GM23248 (cell line): ENCODE measurements around the gene RBP3. TPM values are rescaled to one million over a fixed set of nuclear protein-coding genes. Genes with fewer than 3 reads are reported as not detected.

ENCODE experiments used
- DNase-seq: peaks from one replicate; pipeline ENCODE4 v3.0.0-alpha.2; 2015
- H2AFZ ChIP-seq: fragments of 200-600 bp; sonication (generic); 2 replicates; pipeline ENCODE4 v1.6.1; 2016; ENCODE audit warnings: antibody characterized with exemption
- H3F3A ChIP-seq: fragments of 200-600 bp; sonication (generic); 2 replicates; pipeline ENCODE4 v1.6.1; 2016; ENCODE audit warnings: mild to moderate bottlenecking, antibody characterized with exemption, mixed run types; ENCODE audit not compliant: insufficient read depth
- H3K27ac ChIP-seq: fragments of 200-600 bp; sonication (generic); 2 replicates; pipeline ENCODE4 v1.5.1; 2016; ENCODE audit warnings: mild to moderate bottlenecking
- H3K27me3 ChIP-seq: fragments of 200-600 bp; sonication (generic); replicated peaks from 2 replicates; pipeline ENCODE4 v1.6.1; 2016; ENCODE audit warnings: mild to moderate bottlenecking; ENCODE audit not compliant: insufficient read depth
- H3K36me3 ChIP-seq: fragments of 200-600 bp; sonication (generic); 2 replicates; pipeline ENCODE4 v1.6.1; 2016; ENCODE audit warnings: low read depth, mild to moderate bottlenecking
- H3K4me1 ChIP-seq: fragments of 200-600 bp; sonication (generic); 2 replicates; pipeline ENCODE4 v1.6.1; 2016; ENCODE audit warnings: mild to moderate bottlenecking; ENCODE audit not compliant: insufficient read depth
- H3K4me2 ChIP-seq: fragments of 200-600 bp; sonication (generic); one replicate; pipeline ENCODE4 v1.6.1; 2016; ENCODE audit warnings: mild to moderate bottlenecking; ENCODE audit not compliant: unreplicated experiment
- H3K4me3 ChIP-seq: fragments of 200-600 bp; sonication (generic); 2 replicates; pipeline ENCODE4 v1.5.1; 2016; ENCODE audit warnings: mild to moderate bottlenecking
- H3K79me2 ChIP-seq: fragments of 200-600 bp; sonication (generic); 2 replicates; pipeline ENCODE4 v1.6.1; 2016; ENCODE audit warnings: mild to moderate bottlenecking; ENCODE audit not compliant: insufficient read depth
- H3K9ac ChIP-seq: fragments of 200-600 bp; sonication (generic); 2 replicates; pipeline ENCODE4 v1.6.1; 2016; ENCODE audit warnings: mild to moderate bottlenecking
- H3K9me2 ChIP-seq: fragments of 200-600 bp; sonication (generic); 2 replicates; pipeline ENCODE4 v1.6.1; 2016; ENCODE audit warnings: mixed run types, mild to moderate bottlenecking, moderate library complexity; ENCODE audit not compliant: insufficient read depth
- H3K9me3 ChIP-seq: fragments of 200-600 bp; sonication (generic); one replicate; pipeline ENCODE4 v1.6.1; 2017; ENCODE audit warnings: low read depth
- H4K20me1 ChIP-seq: fragments of 200-600 bp; sonication (generic); 2 replicates; pipeline ENCODE4 v1.6.0; 2016; ENCODE audit not compliant: insufficient read depth
- EZH2 ChIP-seq: fragments of 200-600 bp; sonication (generic); IDR thresholded peaks from 2 replicates; pipeline ENCODE4 v1.6.1; 2018; ENCODE audit warnings: antibody characterized with exemption, mild to moderate bottlenecking; ENCODE audit not compliant: insufficient read depth, poor library complexity, severe bottlenecking
- EZH2phosphoT487 ChIP-seq: fragments of 200-600 bp; sonication (generic); IDR thresholded peaks from 2 replicates; pipeline ENCODE4 v1.6.1; 2018; ENCODE audit warnings: antibody characterized with exemption, moderate library complexity, mild to moderate bottlenecking, low read depth; ENCODE audit not compliant: insufficient read depth
- WGBS, 2 experiments: methylation state at CpG; one replicate each; pipeline ENCODE4 v1.1.6; 2015 to 2017; ENCODE audit warnings: low lambda C conversion rate in 2 of 2, low coverage in 1 of 2; ENCODE audit errors: missing lambda C conversion rate in 2 of 2; 5-methylcytosine and 5-hydroxymethylcytosine counted together
- in situ Hi-C: fragments of 300-500 bp; cut with MboI; formaldehyde crosslinking; loops from 2 replicates; pipeline ENCODE4 v1.15.0; 2020
- polyA plus RNA-seq: library from polyadenylated mRNA; unstranded; fragments of >200 nt; fragmentation: Nextera tagmentation; extraction: Ambion mirVana; gene quantifications from 2 replicates; pipeline ENCODE4 v1.2.1, GENCODE V29; 2016
- total RNA-seq: library from RNA; depleted of rRNA; stranded (reverse); fragments of >200 nt; shearing (Covaris generic); gene quantifications from 2 replicates; pipeline ENCODE4 v1.2.3, GENCODE V29; 2014

Gene RBP3
- total and polyA plus RNA-seq, 2 experiments from 2014 or later: not detected

DNA sequence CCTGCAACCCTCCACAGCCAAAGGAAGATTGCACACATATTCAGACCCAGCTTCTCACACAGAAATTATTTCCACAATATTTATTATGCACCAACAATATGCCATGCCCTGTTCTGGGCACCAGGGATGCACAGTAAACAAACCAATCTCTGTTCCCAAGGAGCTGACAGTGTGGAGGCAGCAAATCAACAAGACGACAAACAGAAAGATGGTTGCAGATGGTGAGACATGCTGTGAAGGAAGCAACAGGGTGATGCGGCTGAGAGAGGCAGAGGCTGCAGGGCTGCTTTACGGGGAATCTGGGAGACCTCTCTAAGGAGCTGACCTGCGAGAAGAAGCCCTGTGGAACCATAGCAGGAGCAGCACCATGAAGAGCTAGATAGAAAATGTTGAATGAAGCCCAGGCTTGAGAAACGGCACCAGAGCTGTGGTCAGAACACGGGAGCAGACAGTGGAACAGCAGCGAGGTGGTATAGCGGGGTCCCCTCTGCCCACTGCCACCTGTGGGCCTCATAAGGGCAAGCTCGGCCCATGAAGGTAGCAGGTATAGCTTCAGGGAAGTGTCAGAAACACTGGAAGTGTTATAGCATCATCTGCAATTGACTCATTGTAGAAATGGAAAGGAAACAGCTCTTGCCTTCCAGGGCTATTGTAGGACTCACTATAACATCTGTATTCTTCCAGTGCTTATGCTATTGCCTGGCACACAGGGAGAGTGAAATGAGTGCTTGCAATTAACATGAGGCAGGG is 17.4 kb downstream of the RBP3 start:
- in situ Hi-C loops: no loop called here
- 58% methylated on average over 9 of the region's 9 CpGs for WGBS, 2 experiments
- no peak for DNase-seq

DNA sequence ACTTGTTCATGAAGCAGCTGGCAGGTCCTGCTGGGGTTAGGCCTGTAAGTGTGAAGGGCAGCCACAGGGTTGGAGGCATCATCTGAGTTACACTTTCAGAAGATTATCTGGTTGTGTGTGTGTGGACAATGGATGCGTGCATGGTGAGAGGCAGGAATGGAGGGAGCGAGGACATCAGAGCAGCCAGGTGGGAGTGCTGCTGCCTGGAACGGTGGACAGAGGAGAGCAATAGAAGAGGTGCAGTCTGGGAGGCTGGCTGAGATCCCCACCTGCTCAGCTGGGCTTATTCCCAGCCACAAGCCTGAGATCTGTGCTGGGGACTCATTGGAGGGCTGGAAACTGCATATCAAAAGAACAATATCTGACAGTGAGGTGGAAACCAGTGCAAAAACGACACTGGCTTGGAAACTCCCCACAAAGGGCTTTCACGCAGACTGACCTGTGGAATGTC is 18.0 kb downstream of the RBP3 start:
- 60 to 61% methylated on average over 5 of the region's 5 CpGs for WGBS, 2 experiments
- no peaks in the 10 kb centered on the region for H3F3A ChIP-seq
- H3K4me3 ChIP-seq: no peak overlapping the region
- no peaks in the 10 kb centered on the region for H3K36me3 ChIP-seq
- no peak overlapping the region for H3K9ac ChIP-seq
- H3K27ac ChIP-seq: no peak overlapping the region
- no peak overlapping the region for H2AFZ ChIP-seq
- TF ChIP-seq EZH2: no peak
- no peak for TF ChIP-seq EZH2phosphoT487
- no peaks in the 10 kb centered on the region for H3K4me1 ChIP-seq
- H4K20me1 ChIP-seq: no peaks in the 10 kb centered on the region
- H3K9me2 ChIP-seq: no peaks in the 10 kb centered on the region
- H3K4me2 ChIP-seq: no peak overlapping the region
- H3K27me3 ChIP-seq: peaks cover 17% of the 10 kb centered on the region; the same call in 1 of the 2 replicates
- in situ Hi-C loops: no loop called here
- no peaks in the 10 kb centered on the region for H3K79me2 ChIP-seq
- DNase-seq: no peak
- no peaks in the 10 kb centered on the region for H3K9me3 ChIP-seq

More for the DNA sequence above, 17.4 kb downstream of the RBP3 start:
- H3K9ac ChIP-seq: no peak overlapping the region
- no peak overlapping the region for H2AFZ ChIP-seq
- no peaks in the 10 kb centered on the region for H3K9me2 ChIP-seq
- H3K36me3 ChIP-seq: no peaks in the 10 kb centered on the region
- H4K20me1 ChIP-seq: no peaks in the 10 kb centered on the region
- H3F3A ChIP-seq: no peaks in the 10 kb centered on the region
- no peaks in the 10 kb centered on the region for H3K4me1 ChIP-seq
- H3K27ac ChIP-seq: no peak overlapping the region
- H3K9me3 ChIP-seq: no peaks in the 10 kb centered on the region
- H3K27me3 ChIP-seq: peaks cover 17% of the 10 kb centered on the region; the same call in 1 of the 2 replicates
- H3K4me2 ChIP-seq: no peak overlapping the region
- H3K79me2 ChIP-seq: no peaks in the 10 kb centered on the region
- TF ChIP-seq EZH2phosphoT487 (no peak), EZH2 (no peak)
- no peak overlapping the region for H3K4me3 ChIP-seq

DNA sequence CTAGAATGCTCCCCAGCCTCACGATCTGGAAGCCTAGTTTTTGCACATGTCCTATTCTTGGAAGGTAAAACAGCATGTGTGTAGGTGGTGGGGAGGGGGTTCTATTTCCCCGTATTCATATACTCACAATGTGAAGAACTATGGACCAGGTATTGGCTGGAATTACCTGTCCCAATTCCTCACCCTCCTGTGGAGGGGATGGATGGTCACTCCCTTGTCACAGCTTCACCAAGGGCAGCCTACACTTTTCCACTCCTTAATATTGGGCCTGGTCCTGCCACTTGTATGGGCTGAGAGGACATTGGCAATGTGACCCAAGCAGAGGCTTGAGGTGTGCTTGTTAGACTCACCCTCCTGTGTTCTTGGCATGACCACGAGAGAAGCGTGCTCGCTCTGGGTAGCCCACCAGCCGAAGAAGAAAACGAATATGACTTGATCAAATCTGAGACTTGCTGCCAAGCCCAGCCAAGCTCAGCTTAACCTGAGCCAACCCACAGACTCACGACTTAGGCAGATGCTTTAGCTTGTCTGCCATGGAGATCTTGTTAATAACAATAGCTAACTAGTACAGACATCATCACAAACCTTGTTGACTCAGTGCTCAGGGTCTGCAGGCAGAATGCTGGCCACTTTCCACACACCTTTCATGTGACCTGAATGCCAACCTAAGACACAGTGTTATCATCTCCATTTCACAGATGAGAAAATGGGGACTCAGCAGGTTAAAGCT is 18.7 kb downstream of the RBP3 start:
- H3K4me3 ChIP-seq: no peak overlapping the region
- no peak for DNase-seq
- 57 to 63% methylated on average over 8 of the region's 8 CpGs for WGBS, 2 experiments
- no peak overlapping the region for H3K4me2 ChIP-seq
- H3K27ac ChIP-seq: no peak overlapping the region
- no peak overlapping the region for H2AFZ ChIP-seq
- H3K9me3 ChIP-seq: no peaks in the 10 kb centered on the region
- peaks cover 17% of the 10 kb centered on the region; the same call in 1 of the 2 replicates for H3K27me3 ChIP-seq
- no peaks in the 10 kb centered on the region for H3K9me2 ChIP-seq
- H3K9ac ChIP-seq: no peak overlapping the region
- H4K20me1 ChIP-seq: no peaks in the 10 kb centered on the region
- in situ Hi-C loops: no loop called here
- no peaks in the 10 kb centered on the region for H3K4me1 ChIP-seq
- no peaks in the 10 kb centered on the region for H3K36me3 ChIP-seq
- H3F3A ChIP-seq: no peaks in the 10 kb centered on the region
- TF ChIP-seq EZH2phosphoT487: no peak
- no peak for TF ChIP-seq EZH2
- no peaks in the 10 kb centered on the region for H3K79me2 ChIP-seq

DNA sequence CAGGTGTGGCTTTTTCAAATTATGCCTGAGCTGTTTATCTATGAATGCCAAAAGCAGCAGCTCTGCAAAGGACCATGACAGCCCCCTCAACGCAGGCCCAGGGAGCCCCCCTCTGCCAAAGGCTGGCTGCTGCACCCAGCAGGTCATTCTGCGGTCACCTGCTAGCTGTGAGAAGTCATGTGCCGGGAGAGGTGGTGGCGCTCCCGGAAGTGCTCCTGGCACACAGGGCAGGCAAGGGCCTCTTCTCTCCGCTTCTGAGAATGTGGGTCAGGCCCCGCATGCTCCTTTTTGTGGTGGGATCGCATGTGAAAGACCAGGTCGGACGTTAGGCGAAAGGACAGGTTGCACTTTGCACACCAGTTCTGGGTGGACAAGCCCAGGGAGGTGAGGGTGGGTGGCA is 19.5 kb downstream of the RBP3 start:
- H3K36me3 ChIP-seq: no peaks in the 10 kb centered on the region
- H3F3A ChIP-seq: no peaks in the 10 kb centered on the region
- no peak for DNase-seq
- no peak for TF ChIP-seq EZH2phosphoT487
- no peak for TF ChIP-seq EZH2
- WGBS, 2 experiments: 69 to 71% methylated on average over 11 of the region's 11 CpGs
- no peaks in the 10 kb centered on the region for H4K20me1 ChIP-seq
- H2AFZ ChIP-seq: no peak overlapping the region
- no peaks in the 10 kb centered on the region for H3K79me2 ChIP-seq
- H3K9me3 ChIP-seq: no peaks in the 10 kb centered on the region
- H3K9me2 ChIP-seq: no peaks in the 10 kb centered on the region
- H3K4me3 ChIP-seq: no peak overlapping the region
- in situ Hi-C loops: no loop called here
- H3K4me1 ChIP-seq: no peaks in the 10 kb centered on the region
- H3K27ac ChIP-seq: no peak overlapping the region
- H3K27me3 ChIP-seq: peaks cover 17% of the 10 kb centered on the region; the same call in 1 of the 2 replicates
- H3K9ac ChIP-seq: no peak overlapping the region
- no peak overlapping the region for H3K4me2 ChIP-seq
